A549 treated with AZD9567 at 1 μM for 4 hours (cell line): ENCODE measurements around the gene NTHL1. TPM values are rescaled to one million over a fixed set of nuclear protein-coding genes. Genes with fewer than 3 reads are reported as not detected.

ENCODE experiments used
- total RNA-seq: library from RNA; stranded (reverse); fragments of 200-300 nt; extraction: Qiagen RNA extraction; gene quantifications from 5 replicates; pipeline ENCODE4 v1.2.3, GENCODE V29; 2022; ENCODE audit not compliant: insufficient read depth

The NTHL1 gene
- total RNA-seq = 24.3 to 47.2 TPM (median 44.1 TPM) in 5 replicates

DNA sequence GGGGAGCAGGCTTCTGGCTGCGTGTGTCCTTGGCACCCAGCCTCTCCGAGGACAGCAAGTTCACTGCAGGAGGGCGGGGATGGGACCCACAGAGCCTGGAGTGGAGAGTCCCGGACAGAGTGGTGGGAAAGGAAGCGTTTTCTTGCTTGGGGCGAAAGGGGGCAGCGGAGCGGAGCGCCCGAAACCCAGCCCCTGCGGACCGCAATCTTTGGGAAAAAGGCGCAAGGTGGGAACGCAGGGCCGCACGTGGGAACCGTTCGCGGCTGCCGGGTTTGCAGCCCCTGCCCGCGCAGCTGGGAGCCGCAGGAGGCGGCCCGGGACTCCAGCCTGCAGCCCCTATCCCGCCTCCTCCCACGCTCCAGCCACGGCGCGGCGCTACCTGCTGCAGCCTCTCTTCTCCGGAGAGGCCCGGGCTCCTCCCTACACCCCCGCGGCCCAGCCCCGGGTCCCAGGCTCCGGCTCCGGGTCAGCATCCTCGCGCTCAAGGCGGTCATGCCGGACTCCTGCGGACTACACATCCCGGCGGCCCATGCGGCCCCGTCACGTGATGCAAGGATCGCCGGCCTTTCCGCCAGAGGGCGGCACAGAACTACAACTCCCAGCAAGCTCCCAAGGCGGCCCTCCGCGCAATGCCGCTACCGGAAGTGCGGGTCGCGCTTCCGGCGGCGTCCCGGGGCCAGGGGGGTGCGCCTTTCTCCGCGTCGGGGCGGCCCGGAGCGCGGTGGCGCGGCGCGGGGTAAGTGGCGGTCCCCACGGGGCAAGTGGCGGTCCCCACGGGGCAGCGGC, at the start of gene NTHL1, which contains the start of gene TSC2:
NTHL1 (minus strand) TSS at position 505 of the 786 bp plus-strand sequence; CDS start at position 494, 11 bp downstream.
TSC2 (plus strand) TSS at position 656 of the 786 bp plus-strand sequence. CDS start 631 bp downstream, outside the sequence.

DNA sequence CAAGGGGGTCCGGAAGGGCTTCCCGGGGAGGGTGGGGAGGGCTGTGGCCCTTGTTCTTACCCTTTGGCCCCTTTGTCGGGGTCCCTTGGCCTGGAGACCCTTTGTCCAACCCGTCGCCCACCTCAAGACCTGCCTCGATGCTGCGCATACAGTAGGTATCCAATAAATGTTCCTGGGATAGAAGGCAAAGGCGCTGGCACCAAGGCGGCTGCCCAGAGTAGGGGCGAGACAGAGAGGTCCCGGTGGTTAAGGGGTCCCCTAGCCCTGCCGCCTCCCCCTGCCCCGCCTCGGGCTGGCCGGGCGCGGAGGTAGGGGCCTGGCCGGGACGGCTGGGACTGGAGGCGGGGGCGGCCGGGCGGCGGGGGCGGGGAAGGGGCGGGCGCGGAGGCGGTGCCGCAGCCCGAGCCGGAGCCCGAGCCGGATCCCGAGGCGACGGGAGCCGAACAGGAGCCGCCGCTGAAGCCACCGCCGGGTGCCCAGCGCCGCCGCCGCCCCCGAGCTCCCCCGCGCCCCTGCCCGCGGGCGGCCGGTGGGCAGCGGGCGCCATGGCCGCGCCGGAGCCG, 21.1 kb downstream of the NTHL1 start, which contains the start of gene NHERF2:
NHERF2 (plus strand) TSS at position 442 of the 563 bp plus-strand sequence; CDS start at position 546, 104 bp downstream.

DNA sequence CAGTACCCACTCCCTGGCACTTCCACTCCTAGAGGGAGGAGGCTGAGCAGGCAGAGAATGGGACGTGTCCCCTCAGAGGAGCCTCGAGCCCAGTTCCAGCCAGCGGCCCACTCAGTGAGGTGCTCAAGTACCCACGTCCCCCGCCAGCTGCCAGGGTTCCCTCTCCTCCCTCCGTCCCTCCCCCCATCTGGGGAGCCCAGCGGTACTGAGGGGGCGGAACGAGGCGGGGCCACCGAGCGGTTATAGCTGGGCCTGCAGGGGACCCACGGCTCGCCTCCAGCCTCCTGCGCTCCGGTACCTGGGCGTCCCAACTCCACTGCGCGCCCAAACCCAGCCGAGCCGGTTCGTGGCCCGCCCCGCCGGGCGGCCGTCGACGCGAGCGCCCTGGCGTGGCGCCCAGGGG, 28.1 kb downstream of the NTHL1 start, which contains the start of gene NPW:
NPW (plus strand) TSS at position 268 of the 403 bp plus-strand sequence.

DNA sequence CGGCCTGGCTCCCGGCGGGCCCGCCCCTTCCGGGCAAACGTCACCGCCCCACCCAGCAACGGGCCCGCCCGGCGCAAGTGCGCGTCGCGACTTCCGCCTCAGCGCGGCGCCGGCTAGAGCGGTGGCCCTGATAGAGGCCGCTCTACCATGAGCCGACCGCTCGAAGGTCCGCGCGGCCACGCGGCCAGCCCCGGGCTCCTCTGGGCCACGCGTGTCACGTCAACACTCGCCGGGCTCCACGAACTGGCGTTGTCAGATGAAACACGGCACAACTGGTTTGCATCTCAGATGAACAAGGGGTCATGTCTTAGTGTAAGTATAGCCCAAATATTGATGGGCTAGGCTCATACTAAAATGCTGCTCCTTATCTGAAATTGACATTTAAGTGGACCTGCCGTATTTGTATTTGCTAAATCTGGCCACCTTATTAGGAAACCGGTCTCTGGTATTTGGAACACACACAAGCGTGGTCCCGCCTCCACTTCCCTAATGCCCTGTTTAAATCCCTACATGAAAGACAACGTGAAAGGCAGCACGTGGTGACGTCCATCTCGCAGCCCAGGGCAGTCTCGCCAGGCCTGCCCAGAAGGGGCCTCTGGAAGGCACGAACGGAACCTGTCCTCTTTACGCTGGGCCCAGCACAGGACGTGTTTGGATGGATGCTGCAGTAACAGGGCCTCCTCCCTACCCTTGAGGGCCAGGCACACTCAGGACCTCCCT, 37.7 kb downstream of the NTHL1 start, which contains the start of gene ZNF598:
ZNF598 (minus strand) TSS at position 31 of the 720 bp plus-strand sequence.

Other genes with a start within 250 kb of the NTHL1 start
- 64.2 to 78.9 TPM (median 76.2 TPM) in 5 replicates for gene HAGH, start 221.0 kb downstream of the NTHL1 start, total RNA-seq
- 45.9 to 58.9 TPM (median 47.9 TPM) in 5 replicates for gene FAHD1, start 220.6 kb downstream of the NTHL1 start, total RNA-seq
- gene MEIOB, start 175.7 kb downstream of the NTHL1 start, total RNA-seq = 0.96 to 1.3 TPM (median 0.99 TPM) in 4 of 5 replicates, not detected in the other
- gene HS3ST6, start 129.4 kb downstream of the NTHL1 start, total RNA-seq = 1.8 to 1.9 TPM (median 1.9 TPM) in 4 of 5 replicates, not detected in the other
- gene MSRB1, start 104.6 kb downstream of the NTHL1 start, total RNA-seq = 25.4 to 35.1 TPM (median 34.9 TPM) in 5 replicates
- gene RPL3L, start 93.1 kb downstream of the NTHL1 start, total RNA-seq = 0.08 to 0.15 TPM in 2 of 5 replicates, not detected in the others
- gene NDUFB10, start 88.3 kb downstream of the NTHL1 start, total RNA-seq = 238 to 284 TPM (median 251 TPM) in 5 replicates
- 3,446 to 5,640 TPM (median 5,518 TPM) in 5 replicates for gene RPS2, start 83.0 kb downstream of the NTHL1 start, total RNA-seq
- 0.11 TPM in 1 of 5 replicates, not detected in the others for gene RNF151, start 81.0 kb downstream of the NTHL1 start, total RNA-seq
- 31.4 to 44.1 TPM (median 40.6 TPM) in 5 replicates for gene TBL3, start 75.8 kb downstream of the NTHL1 start, total RNA-seq
- gene NOXO1, start 66.4 kb downstream of the NTHL1 start, total RNA-seq = 0.22 to 4.7 TPM (median 0.30 TPM) in 5 replicates
- 23.1 to 43.3 TPM (median 40.1 TPM) in 5 replicates for gene GFER, start 63.6 kb downstream of the NTHL1 start, total RNA-seq
- gene SYNGR3, start 57.9 kb downstream of the NTHL1 start, total RNA-seq = 3.9 to 8.9 TPM (median 7.8 TPM) in 5 replicates
- 51.5 to 66.8 TPM (median 63.1 TPM) in 5 replicates for gene ZNF598, start 38.0 kb downstream of the NTHL1 start, total RNA-seq
- 0.59 to 1.9 TPM (median 1.3 TPM) in 4 of 5 replicates, not detected in the other for gene NPW, start 28.0 kb downstream of the NTHL1 start, total RNA-seq
- 40.0 to 57.0 TPM (median 55.2 TPM) in 5 replicates for gene NHERF2, start 20.9 kb downstream of the NTHL1 start, total RNA-seq
- 39.4 to 48.8 TPM (median 41.7 TPM) in 5 replicates for gene TSC2, start 151 bp upstream of the NTHL1 start, total RNA-seq
- 20.8 to 62.8 TPM (median 57.0 TPM) in 5 replicates for gene PKD1, start 88.1 kb upstream of the NTHL1 start, total RNA-seq
- gene RAB26, start 100.8 kb upstream of the NTHL1 start, total RNA-seq = 3.1 to 11.1 TPM (median 3.8 TPM) in 5 replicates
- gene TRAF7, start 107.9 kb upstream of the NTHL1 start, total RNA-seq = 40.5 to 58.1 TPM (median 52.2 TPM) in 5 replicates
- gene CASKIN1, start 148.8 kb upstream of the NTHL1 start, total RNA-seq = 0.51 to 1.3 TPM (median 1.0 TPM) in 5 replicates
- gene MLST8, start 157.6 kb upstream of the NTHL1 start, total RNA-seq = 37.8 to 54.5 TPM (median 49.8 TPM) in 5 replicates
- 5.1 to 6.7 TPM (median 5.5 TPM) in 5 replicates for gene BRICD5, start 163.0 kb upstream of the NTHL1 start, total RNA-seq
- 19.4 to 35.2 TPM (median 33.3 TPM) in 5 replicates for gene PGP, start 167.0 kb upstream of the NTHL1 start, total RNA-seq
- 18.3 to 29.3 TPM (median 28.6 TPM) in 5 replicates for gene E4F1, start 175.8 kb upstream of the NTHL1 start, total RNA-seq
- 1.5 to 1.8 TPM (median 1.7 TPM) in 4 of 5 replicates, not detected in the other for gene DNASE1L2, start 188.6 kb upstream of the NTHL1 start, total RNA-seq
- gene ECI1, start 203.8 kb upstream of the NTHL1 start, total RNA-seq = 57.1 to 95.2 TPM (median 91.7 TPM) in 5 replicates
- gene RNPS1, start 220.3 kb upstream of the NTHL1 start, total RNA-seq = 262 to 276 TPM (median 270 TPM) in 5 replicates